HG03039 (cell line): ENCODE data around the gene PARP8.

Experiments
- ATAC-seq: cut with Tn5 transposase; IDR thresholded peaks from one replicate; pipeline ENCODE4 v1.9.1; 2021; ENCODE audit warnings: mild to moderate bottlenecking, moderate library complexity; ENCODE audit not compliant: unreplicated experiment

PARP8 gene

DNA sequence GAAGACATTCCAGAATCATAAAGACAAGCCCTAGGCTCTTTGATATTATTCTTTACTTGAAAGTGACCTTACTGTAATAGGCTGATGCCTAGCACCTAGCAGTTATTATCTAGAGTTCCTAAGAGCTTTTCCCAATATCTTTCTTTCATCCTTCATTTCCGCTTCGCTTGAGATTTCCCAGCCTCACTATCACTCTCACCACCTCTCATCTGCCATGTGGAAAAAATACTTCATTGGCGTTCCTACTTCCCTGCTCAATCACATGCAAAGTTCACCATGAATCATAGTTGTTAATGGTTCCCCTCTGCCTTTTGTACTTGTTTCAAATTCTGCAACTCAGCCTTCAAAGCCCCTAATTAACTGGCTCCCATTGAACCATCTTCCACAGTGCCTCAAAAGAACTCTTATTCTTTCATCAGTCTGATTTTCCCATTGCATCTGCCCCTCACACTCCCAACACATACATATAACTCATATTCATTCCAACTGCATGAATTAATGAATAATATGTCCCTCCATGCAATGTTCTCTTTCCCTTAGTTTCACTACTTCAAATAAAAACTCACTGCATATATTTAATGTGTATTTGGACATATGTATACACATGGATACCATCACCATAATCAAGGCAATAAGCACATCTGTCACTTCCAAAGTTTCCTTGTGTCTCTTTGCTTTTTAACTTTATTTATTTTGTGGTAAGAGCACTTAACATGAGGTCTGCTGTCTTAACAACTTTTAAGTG lies 221.6 kb downstream of the PARP8 start:
- no peak for ATAC-seq

DNA sequence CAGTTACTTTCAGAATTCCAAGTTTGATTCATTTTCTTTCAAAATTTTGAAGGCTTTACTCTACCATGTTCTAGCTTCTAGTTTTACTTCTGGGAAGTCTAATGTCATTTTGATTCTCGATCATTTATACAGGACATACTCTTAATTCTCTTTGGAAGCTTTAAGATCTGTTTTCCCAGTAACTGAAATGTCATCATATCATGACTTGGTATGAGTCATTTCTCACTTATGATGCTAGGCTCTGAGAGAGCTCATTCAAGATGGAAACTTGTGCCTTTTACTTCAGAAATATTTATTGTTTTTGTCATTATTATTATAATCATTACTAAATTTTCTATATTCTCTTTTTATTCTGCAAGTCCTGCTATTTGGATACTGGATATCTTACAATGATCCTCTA lies 222.3 kb downstream of the PARP8 start:
- ATAC-seq, result no peak

DNA sequence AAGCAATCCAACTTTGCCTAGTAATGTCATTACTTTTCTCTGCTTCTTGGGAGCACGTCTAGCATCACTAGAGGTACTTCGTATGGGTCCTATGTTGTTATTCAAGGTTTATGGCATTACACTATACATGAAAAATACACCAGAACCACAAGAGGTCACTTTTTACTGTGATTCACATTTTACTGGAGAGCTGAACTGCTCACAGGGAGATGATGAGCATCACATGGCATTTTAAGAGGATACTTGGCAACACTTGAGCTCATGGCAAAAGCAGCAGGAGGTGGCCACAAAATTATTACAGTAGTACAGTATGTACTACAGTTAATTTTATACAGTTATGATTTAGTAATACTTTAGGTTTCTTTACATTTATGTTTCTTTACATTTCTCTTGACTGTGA lies 223.4 kb downstream of the PARP8 start:
- ATAC-seq, result no peak
